SU-DHL-6 (cell line): Measurements from ENCODE around the gene UQCR10.
"Not testable (repeated sequence)": the region's sequence is repeated elsewhere in the genome, so short reads cannot be mapped to it uniquely, and the experiment has no call there.

Experiments used
- H2AFZ ChIP-seq: fragments of 200-600 bp; sonication (generic); 2 replicates; pipeline ENCODE4 v1.6.1; 2014; ENCODE audit warnings: low read depth, mild to moderate bottlenecking, moderate library complexity, mixed read lengths, antibody characterized with exemption, low read length; ENCODE audit not compliant: severe bottlenecking
- H3F3A ChIP-seq: fragments of 200-600 bp; shearing (Covaris generic); 2 replicates; pipeline ENCODE4 v1.6.0; 2016; ENCODE audit warnings: antibody characterized with exemption, mild to moderate bottlenecking; ENCODE audit not compliant: insufficient read depth
- H3K27ac ChIP-seq: fragments of 200-600 bp; sonication (generic); 2 replicates; pipeline ENCODE4 v1.5.1; 2016; ENCODE audit warnings: low read depth, mild to moderate bottlenecking, low read length, moderate library complexity, mixed read lengths
- H3K27me3 ChIP-seq: fragments of 200-600 bp; sonication (generic), shearing (Covaris generic); 2 replicates; pipeline ENCODE4 v1.6.0; 2014; ENCODE audit warnings: mild to moderate bottlenecking, low read length
- H3K36me3 ChIP-seq: fragments of 200-600 bp; sonication (generic); 2 replicates; pipeline ENCODE4 v1.6.1; 2014; ENCODE audit warnings: mild to moderate bottlenecking, low read length, mixed read lengths
- H3K4me2 ChIP-seq: fragments of 300-600, 200-600 bp; shearing (Covaris generic), sonication (generic); 2 replicates; pipeline ENCODE4 v1.6.0; 2014; ENCODE audit warnings: low read length, low read depth, mild to moderate bottlenecking; ENCODE audit not compliant: poor library complexity, severe bottlenecking
- H3K4me3 ChIP-seq: fragments of 200-600 bp; sonication (generic); 2 replicates; pipeline ENCODE4 v1.5.1; 2014; ENCODE audit warnings: antibody characterized with exemption, low read length, mild to moderate bottlenecking, mixed read lengths; ENCODE audit not compliant: insufficient read depth, poor library complexity, severe bottlenecking
- H3K79me2 ChIP-seq: fragments of 200-600 bp; sonication (generic); 2 replicates; pipeline ENCODE4 v1.6.1; 2014; ENCODE audit warnings: mild to moderate bottlenecking, low read length, moderate library complexity; ENCODE audit not compliant: insufficient read depth
- H3K9ac ChIP-seq: fragments of 200-600 bp; sonication (generic); 2 replicates; pipeline ENCODE4 v1.7.0; 2014; ENCODE audit warnings: mild to moderate bottlenecking, low read length
- H3K9me2 ChIP-seq: fragments of 200-600 bp; sonication (generic); replicated peaks from 2 replicates; pipeline ENCODE4 v1.6.1; 2014; ENCODE audit warnings: low read length; ENCODE audit not compliant: insufficient read depth
- H3K9me3 ChIP-seq: fragments of 200-600 bp; sonication (generic); 2 replicates; pipeline ENCODE4 v1.6.1; 2014; ENCODE audit warnings: low read length, mixed read lengths; ENCODE audit not compliant: insufficient read depth
- H4K20me1 ChIP-seq: fragments of 200-600 bp; sonication (generic); 2 replicates; pipeline ENCODE4 v1.6.1; 2014; ENCODE audit warnings: low read depth, mild to moderate bottlenecking, antibody characterized with exemption, low read length, moderate library complexity, mixed read lengths
- CTCF ChIP-seq: fragments of 200-600 bp; sonication (generic); IDR thresholded peaks from one replicate; pipeline ENCODE4 v1.5.1; 2017; ENCODE audit warnings: antibody characterized with exemption, mild to moderate bottlenecking, low read length, moderate library complexity; ENCODE audit not compliant: insufficient read depth, poor library complexity, severe bottlenecking
- EZH2phosphoT487 ChIP-seq: fragments of 200-600 bp; sonication (generic), shearing (Covaris generic); conservative IDR thresholded peaks from 2 replicates; pipeline ENCODE4 v1.6.1; 2018; ENCODE audit warnings: mild to moderate bottlenecking, antibody characterized with exemption, low read length, moderate library complexity, mixed read lengths

Gene UQCR10

GRCh38 chr22:29751669-29752068 lies 15.5 kb upstream of the UQCR10 start:
- Histone ChIP-seq H3K9me2 (no peaks in the 10 kb centered on the region), H3K36me3 (no peaks in the 10 kb centered on the region), H3F3A (no peaks in the 10 kb centered on the region), H3K9me3 (no peaks in the 10 kb centered on the region), H4K20me1 (no peaks in the 10 kb centered on the region), H3K9ac (no peak overlapping the region), H3K4me2 (no peak overlapping the region), H3K27me3 (no peaks in the 10 kb centered on the region), H3K27ac (no peak overlapping the region), H3K79me2 (no peaks in the 10 kb centered on the region), H2AFZ (no peak overlapping the region), H3K4me3 (no peak overlapping the region)
- no peak for TF ChIP-seq EZH2phosphoT487
- no peak for TF ChIP-seq CTCF

GRCh38 chr22:29753808-29754657 lies 13.1 kb upstream of the UQCR10 start:
- no peak overlapping the region for H3K4me2 ChIP-seq
- no peaks in the 10 kb centered on the region for H3K79me2 ChIP-seq
- no peak overlapping the region for H3K4me3 ChIP-seq
- H3K9me2 ChIP-seq, result no peaks in the 10 kb centered on the region
- no peaks in the 10 kb centered on the region for H3K36me3 ChIP-seq
- no peaks in the 10 kb centered on the region for H3F3A ChIP-seq
- H3K27me3 ChIP-seq, result no peaks in the 10 kb centered on the region
- no peaks in the 10 kb centered on the region for H4K20me1 ChIP-seq
- no peak overlapping the region for H2AFZ ChIP-seq
- H3K27ac ChIP-seq, result no peak overlapping the region
- TF ChIP-seq CTCF (no peak), EZH2phosphoT487 (no peak)
- H3K9ac ChIP-seq, result no peak overlapping the region
- H3K9me3 ChIP-seq, result no peaks in the 10 kb centered on the region

DNA sequence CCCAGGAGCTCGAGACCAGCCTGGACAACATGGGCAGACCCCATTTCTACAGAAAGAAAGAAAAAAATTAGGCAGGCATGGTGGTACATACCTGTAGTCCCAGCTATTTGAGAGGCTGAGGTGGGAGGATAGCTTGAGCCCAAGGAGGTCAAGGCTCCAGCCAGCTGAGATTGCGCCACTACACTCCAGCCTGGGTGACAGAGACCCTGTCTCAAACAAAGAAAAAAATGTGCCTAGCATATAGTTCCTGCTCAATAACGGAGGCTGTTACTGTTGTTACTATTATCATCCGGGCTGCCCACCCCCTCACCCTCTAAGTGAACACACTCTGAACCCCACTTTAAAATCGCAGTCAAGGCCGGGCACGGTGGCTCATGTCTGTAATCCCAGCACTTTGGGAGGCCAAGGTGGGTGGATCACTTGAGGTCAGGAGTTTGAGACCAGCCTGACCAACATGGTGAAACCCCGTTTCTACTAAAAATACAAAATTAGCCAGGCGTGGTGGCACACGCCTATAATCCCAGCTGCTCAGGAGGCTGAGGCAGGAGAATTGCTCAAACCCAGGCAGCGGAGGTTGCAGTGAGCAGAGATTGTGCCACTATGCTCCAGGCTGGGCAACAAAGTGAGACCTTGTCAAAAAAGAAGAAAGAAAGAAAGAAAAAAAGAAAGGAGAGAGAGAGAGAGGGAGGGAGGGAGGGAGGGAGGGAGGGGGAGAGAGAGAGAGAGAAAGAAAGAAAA lies 12.3 kb upstream of the UQCR10 start:
- not testable (repeated sequence) for H2AFZ ChIP-seq, H3K79me2 ChIP-seq, H3F3A ChIP-seq, H4K20me1 ChIP-seq, H3K9me3 ChIP-seq, H3K27ac ChIP-seq, H3K4me2 ChIP-seq, H3K36me3 ChIP-seq, H3K9ac ChIP-seq, H3K4me3 ChIP-seq, H3K9me2 ChIP-seq, H3K27me3 ChIP-seq

- H3K27me3 ChIP-seq, result no peaks in the 10 kb centered on the region
- H3K27ac ChIP-seq, result no peak overlapping the region
- no peak overlapping the region for H3K4me2 ChIP-seq
- no peak overlapping the region for H2AFZ ChIP-seq
- H3K79me2 ChIP-seq, result no peaks in the 10 kb centered on the region
- H4K20me1 ChIP-seq, result no peaks in the 10 kb centered on the region
- no peak overlapping the region for H3K4me3 ChIP-seq
- H3K9ac ChIP-seq, result no peak overlapping the region
- H3K9me2 ChIP-seq, result no peaks in the 10 kb centered on the region
- TF ChIP-seq EZH2phosphoT487, result no peak
- no peak for TF ChIP-seq CTCF
- H3K9me3 ChIP-seq, result no peaks in the 10 kb centered on the region
- H3K36me3 ChIP-seq, result no peaks in the 10 kb centered on the region
- no peaks in the 10 kb centered on the region for H3F3A ChIP-seq
Observed at GRCh38 chr22:29755889-29756288, 11.3 kb upstream of the UQCR10 start.
